NOMO-1 (cell line): ENCODE results near the gene CTSH.
"Not testable (repeated sequence)": the region's sequence is repeated elsewhere in the genome, so short reads cannot be mapped to it uniquely, and the experiment has no call there.

ENCODE experiments used
- DNase-seq, 2 experiments: peaks; one replicate each; lab custom pipeline; 2025; ENCODE audit not compliant: unreplicated experiment in 2 of 2; lab: John Stamatoyannopoulos, UW

The CTSH gene

GRCh38 chr15:78923480-78924360, 21.1 kb downstream of the CTSH start:
- DNase-seq: no peak

- DNase-seq: no peak
Measured at GRCh38 chr15:78923015-78923414, 21.8 kb downstream of the CTSH start.

GRCh38 chr15:78922527-78922926, 22.3 kb downstream of the CTSH start:
- no peak for DNase-seq

GRCh38 chr15:78921940-78922339, 22.9 kb downstream of the CTSH start:
- DNase-seq: no peak

- DNase-seq: no peak
Measured at GRCh38 chr15:78921517-78921916, 23.3 kb downstream of the CTSH start.

- DNase-seq: no peak
Measured at GRCh38 chr15:78917888-78918287, 27.0 kb downstream of the CTSH start.

- no peak for DNase-seq
Measured at GRCh38 chr15:78916088-78916487, 28.8 kb downstream of the CTSH start.

GRCh38 chr15:78915341-78916087, 29.3 kb downstream of the CTSH start:
- peak; percentile 79 to 81 for DNase-seq

GRCh38 chr15:78914027-78914764, 30.6 kb downstream of the CTSH start:
- DNase-seq: no peak

- DNase-seq: no peak
Measured at GRCh38 chr15:78913012-78913411, 31.8 kb downstream of the CTSH start.

GRCh38 chr15:78912316-78912715, 32.5 kb downstream of the CTSH start:
- no peak for DNase-seq

- DNase-seq: no peak
Measured at GRCh38 chr15:78910271-78910670, 34.6 kb downstream of the CTSH start.

GRCh38 chr15:78909791-78910228, 35.0 kb downstream of the CTSH start:
- DNase-seq: peak; percentile 10 to 17

- no peak for DNase-seq
Measured at GRCh38 chr15:78909160-78909695, 35.6 kb downstream of the CTSH start.

- DNase-seq: no peak
Measured at GRCh38 chr15:78907577-78907976, 37.3 kb downstream of the CTSH start.

- no peak for DNase-seq
Measured at GRCh38 chr15:78906316-78906620, 38.6 kb downstream of the CTSH start.

GRCh38 chr15:78904599-78905358, 40.1 kb downstream of the CTSH start:
- no peak for DNase-seq

GRCh38 chr15:78902281-78903032, 42.4 kb downstream of the CTSH start:
- not testable (repeated sequence) for DNase-seq

GRCh38 chr15:78900819-78901533, 43.9 kb downstream of the CTSH start:
- not testable (repeated sequence) for DNase-seq
